Aorta (tissue), 5 donors: ENCODE measurements around the gene TRIM8. TPM values are rescaled to one million over a fixed set of nuclear protein-coding genes. Genes with fewer than 3 reads are reported as not detected.

ENCODE experiments used
- ATAC-seq: fragments of 200-7000 bp; cut with Tn5 transposase; one replicate; pipeline ENCODE4 v1.9.1; 2022; ENCODE audit warnings: moderate library complexity; ENCODE audit not compliant: low FRiP score
- DNase-seq, 2 donors: peaks; one replicate each; pipeline ENCODE4 v3.0.0-alpha.2; 2020
- H3K27ac ChIP-seq, 2 donors: one replicate each; pipeline ENCODE4 v1.5.1; 2013; ENCODE audit warnings: low read length in 2 of 2, mild to moderate bottlenecking in 2 of 2, moderate library complexity in 2 of 2, control low read depth in 1 of 2, inconsistent platforms in 1 of 2, low read depth in 1 of 2
- H3K27me3 ChIP-seq, 2 donors: one replicate each; pipeline ENCODE4 v1.6.1; 2013; ENCODE audit warnings: control low read depth in 1 of 2, low read length in 1 of 2, mild to moderate bottlenecking in 1 of 2, moderate library complexity in 1 of 2; ENCODE audit not compliant: insufficient read depth in 2 of 2, control insufficient read depth in 1 of 2
- H3K36me3 ChIP-seq, 2 donors: one replicate each; pipeline ENCODE4 v1.6.1; 2013; ENCODE audit warnings: control low read depth in 1 of 2, low read length in 1 of 2, mild to moderate bottlenecking in 1 of 2; ENCODE audit not compliant: insufficient read depth in 2 of 2, control insufficient read depth in 1 of 2
- H3K4me1 ChIP-seq, 2 donors: one replicate each; pipeline ENCODE4 v1.6.1; 2013; ENCODE audit warnings: low read length in 2 of 2, control low read depth in 1 of 2, mild to moderate bottlenecking in 1 of 2, moderate library complexity in 1 of 2; ENCODE audit not compliant: insufficient read depth in 2 of 2, control insufficient read depth in 1 of 2
- H3K4me3 ChIP-seq, 2 donors: one replicate each; pipeline ENCODE4 v1.5.1; 2013; ENCODE audit warnings: low read length in 2 of 2, control low read depth in 1 of 2, mild to moderate bottlenecking in 1 of 2
- H3K9me3 ChIP-seq: one replicate; pipeline ENCODE4 v1.6.1; 2013; ENCODE audit warnings: mild to moderate bottlenecking, low read length; ENCODE audit not compliant: control insufficient read depth
- WGBS, 2 donors: extraction: QIAGEN DNeasy Blood & Tissue Kit; methylation state at CpG; one replicate each; pipeline ENCODE4 v1.1.7; 2013; 5-methylcytosine and 5-hydroxymethylcytosine counted together
- intact Hi-C, 2 donors: fragments of 100-400 bp; cut with DNase I; formaldehyde crosslinking; loops; one replicate each; pipeline versions ENCODE4 v1.14.2 to v1.15.0; 2022
- polyA plus RNA-seq, 2 donors: library from polyadenylated mRNA; stranded (reverse); fragments of 200-250 nt; gene quantifications; one replicate each; pipeline ENCODE4 v1.2.3, GENCODE V29; 2013
- total RNA-seq, 2 donors: library from RNA; stranded (reverse); fragmentation: NEBNext Ultra II Directional; extraction: Animal tissue kit (Norgen Biotek cat#: 25700); gene quantifications; one replicate each; pipeline ENCODE4 v1.2.1, GENCODE V29; 2021
- donor health status: healthy with polysubstance abuse.
- donor health status: Bipolar disorder and iron deficiency.
- donor health status: DM: no; HTN: no; CAD: no.
- donor health status: DM: no; HTN: no; CAD: no.
- donor health status: DM: yes; HTN: yes; CAD: no.

TRIM8 gene
- total and polyA plus RNA-seq, 4 donors = 40.6 to 189 (median 99.2) TPM

GRCh38 chr10:102675011-102675665 lies 30.9 kb downstream of the TRIM8 start:
- H3K4me1 ChIP-seq = peaks cover 0 to 3% of the 10 kb centered on the region in 2 donors
- no peak overlapping the region for H3K4me3 ChIP-seq
- H3K9me3 ChIP-seq = no peaks in the 10 kb centered on the region
- no peaks in the 10 kb centered on the region for H3K27me3 ChIP-seq
- no peak for ATAC-seq
- H3K27ac ChIP-seq = peak overlapping the region in 1 of 2 donors; percentile 18
- no peaks in the 10 kb centered on the region for H3K36me3 ChIP-seq
- 19 to 26% methylated on average over 8 of the region's 8 CpGs for WGBS, 2 donors
- DNase-seq = peak in 1 of 2 donors; percentile 63
- intact Hi-C loops = loop anchor here in 1 of 2 donors (2.0 to 5.0 kb wide), 2 partner anchors 28 to 37 kb away; partner anchors contain the start of genes ARL3 and SFXN2

- ATAC-seq = no peak
- no peaks in the 10 kb centered on the region for H3K36me3 ChIP-seq
- intact Hi-C loops = loop anchor here in 1 of 2 donors (2.0 to 5.0 kb wide), 2 partner anchors 29 to 36 kb away; partner anchors contain the start of genes ARL3 and SFXN2
- WGBS, 2 donors = 23 to 29% methylated on average over 16 of the region's 16 CpGs
- peak; percentile 41 to 76 for DNase-seq
- H3K9me3 ChIP-seq = no peaks in the 10 kb centered on the region
- no peak overlapping the region for H3K4me3 ChIP-seq
- peaks cover 0 to 3% of the 10 kb centered on the region in 2 donors for H3K4me1 ChIP-seq
- H3K27me3 ChIP-seq = no peaks in the 10 kb centered on the region
- H3K27ac ChIP-seq = peak overlapping the region in 1 of 2 donors; percentile 18
These were observed 31.6 kb downstream of the TRIM8 start for GRCh38 chr10:102675666-102676533.

GRCh38 chr10:102676534-102677315 lies 32.4 kb downstream of the TRIM8 start:
- H3K27ac ChIP-seq = no peak overlapping the region
- DNase-seq (peak in 1 of 2 donors; percentile 67), ATAC-seq (no peak)
- 83 to 86% methylated on average over 9 of the region's 9 CpGs for WGBS, 2 donors
- H3K27me3 ChIP-seq = no peaks in the 10 kb centered on the region
- intact Hi-C loops = loop anchor here in 1 of 2 donors (5.0 kb wide), 1 partner anchor 36 kb away; the partner anchor contains the start of genes ARL3 and SFXN2
- peaks cover 0 to 3% of the 10 kb centered on the region in 2 donors for H3K4me1 ChIP-seq
- no peak overlapping the region for H3K4me3 ChIP-seq
- H3K9me3 ChIP-seq = no peaks in the 10 kb centered on the region
- no peaks in the 10 kb centered on the region for H3K36me3 ChIP-seq

GRCh38 chr10:102677331-102678067 lies 33.2 kb downstream of the TRIM8 start:
- H3K4me3 ChIP-seq = no peak overlapping the region
- intact Hi-C loops = loop anchor here in 1 of 2 donors (5.0 kb wide), 1 partner anchor 35 kb away; the partner anchor contains the start of genes ARL3 and SFXN2
- H3K27me3 ChIP-seq = no peaks in the 10 kb centered on the region
- peaks cover 0 to 3% of the 10 kb centered on the region in 2 donors for H3K4me1 ChIP-seq
- 90 to 91% methylated on average over 9 of the region's 9 CpGs for WGBS, 2 donors
- no peak overlapping the region for H3K27ac ChIP-seq
- DNase-seq (peak in 1 of 2 donors; percentile 33), ATAC-seq (no peak)
- H3K9me3 ChIP-seq = no peaks in the 10 kb centered on the region
- H3K36me3 ChIP-seq = peaks cover 0 to 2% of the 10 kb centered on the region in 2 donors

- peaks cover 0 to 3% of the 10 kb centered on the region in 2 donors for H3K4me1 ChIP-seq
- DNase-seq = peak in 1 of 2 donors; percentile 58
- no peaks in the 10 kb centered on the region for H3K9me3 ChIP-seq
- WGBS, 2 donors = 86 to 88% methylated on average over 9 of the region's 9 CpGs
- H3K4me3 ChIP-seq = no peak overlapping the region
- no peak overlapping the region for H3K27ac ChIP-seq
- intact Hi-C loops = loop anchor here in 1 of 2 donors (5.0 kb wide), 1 partner anchor 34 kb away; the partner anchor contains the start of genes ARL3 and SFXN2
- peaks cover 0 to 2% of the 10 kb centered on the region in 2 donors for H3K36me3 ChIP-seq
- H3K27me3 ChIP-seq = no peaks in the 10 kb centered on the region
- ATAC-seq = no peak
These were observed 33.8 kb downstream of the TRIM8 start for GRCh38 chr10:102678068-102678400.

DNA sequence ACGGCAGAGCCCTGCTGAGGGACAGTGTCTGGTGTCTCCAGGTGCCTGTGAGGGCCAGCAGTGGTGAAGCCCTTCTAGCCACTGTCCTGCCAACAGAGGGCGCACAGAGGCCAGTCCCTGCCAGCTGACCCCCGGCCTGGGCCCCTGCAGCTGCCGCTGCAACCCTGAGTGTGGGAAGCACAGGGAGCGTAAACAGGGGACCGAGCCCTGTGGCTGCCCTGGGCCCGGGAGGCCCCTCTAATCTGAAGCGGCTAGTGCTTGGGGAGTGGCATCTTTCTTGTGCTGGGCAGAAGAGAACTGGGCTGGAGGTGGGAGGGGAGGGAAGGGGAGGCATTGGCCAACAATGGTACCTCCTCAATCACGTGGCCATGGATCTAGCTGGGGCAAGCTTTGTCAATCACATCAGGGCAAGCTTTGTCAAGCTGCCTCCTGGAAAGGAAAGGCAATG lies 34.6 kb downstream of the TRIM8 start:
- no peak overlapping the region for H3K27ac ChIP-seq
- intact Hi-C loops = loop anchor here in 1 of 2 donors (5.0 kb wide), 1 partner anchor 33 kb away; the partner anchor contains the start of genes ARL3 and SFXN2
- ATAC-seq = peak; percentile 49
- H3K27me3 ChIP-seq = no peaks in the 10 kb centered on the region
- peaks cover 0 to 3% of the 10 kb centered on the region in 2 donors for H3K4me1 ChIP-seq
- peak; percentile 82 to 86 for DNase-seq
- no peaks in the 10 kb centered on the region for H3K9me3 ChIP-seq
- H3K4me3 ChIP-seq = no peak overlapping the region
- WGBS, 2 donors = 30 to 38% methylated on average over 9 of the region's 9 CpGs
- peaks cover 0 to 2% of the 10 kb centered on the region in 2 donors for H3K36me3 ChIP-seq

GRCh38 chr10:102679596-102679995 lies 35.3 kb downstream of the TRIM8 start:
- intact Hi-C loops = loop anchor here in 1 of 2 donors (5.0 kb wide), 1 partner anchor 33 kb away; the partner anchor contains the start of genes ARL3 and SFXN2
- H3K4me1 ChIP-seq = peaks cover 0 to 3% of the 10 kb centered on the region in 2 donors
- no peaks in the 10 kb centered on the region for H3K9me3 ChIP-seq
- ATAC-seq (no peak), DNase-seq (peak in 1 of 2 donors; percentile 16)
- peaks cover 0 to 2% of the 10 kb centered on the region in 2 donors for H3K36me3 ChIP-seq
- 95 to 98% methylated on average over 4 of the region's 4 CpGs for WGBS, 2 donors
- H3K27me3 ChIP-seq = no peaks in the 10 kb centered on the region
- H3K27ac ChIP-seq = no peak overlapping the region
- H3K4me3 ChIP-seq = no peak overlapping the region
